GM21529 (cell line): ENCODE data around the gene RIT2.

Source experiments
- ATAC-seq: cut with Tn5 transposase; IDR thresholded peaks from one replicate; pipeline ENCODE4 v1.9.1; 2021; ENCODE audit not compliant: unreplicated experiment

The RIT2 gene

GRCh38 chr18:42937436-42937835 is 178.0 kb downstream of the RIT2 start:
- ATAC-seq = no peak

- ATAC-seq = no peak
Observed at GRCh38 chr18:42936289-42936688, 179.2 kb downstream of the RIT2 start.

- no peak for ATAC-seq
Observed at GRCh38 chr18:42931491-42931890, 184.0 kb downstream of the RIT2 start.

- ATAC-seq = no peak
Observed at GRCh38 chr18:42929857-42930256, 185.6 kb downstream of the RIT2 start.

- no peak for ATAC-seq
Observed at GRCh38 chr18:42929181-42929580, 186.3 kb downstream of the RIT2 start.

GRCh38 chr18:42925036-42925435 is 190.4 kb downstream of the RIT2 start:
- ATAC-seq = no peak

GRCh38 chr18:42922363-42922762 is 193.1 kb downstream of the RIT2 start:
- no peak for ATAC-seq

GRCh38 chr18:42921226-42921737 is 194.2 kb downstream of the RIT2 start:
- no peak for ATAC-seq

GRCh38 chr18:42920621-42921020 is 194.9 kb downstream of the RIT2 start:
- no peak for ATAC-seq

- ATAC-seq = no peak
Observed at GRCh38 chr18:42915299-42915698, 200.2 kb downstream of the RIT2 start.

GRCh38 chr18:42914476-42914875 is 201.0 kb downstream of the RIT2 start:
- ATAC-seq = no peak

- no peak for ATAC-seq
Observed at GRCh38 chr18:42909095-42909494, 206.4 kb downstream of the RIT2 start.

GRCh38 chr18:42906761-42907160 is 208.7 kb downstream of the RIT2 start:
- ATAC-seq = no peak

GRCh38 chr18:42901161-42901560 is 214.3 kb downstream of the RIT2 start:
- ATAC-seq = no peak

GRCh38 chr18:42893977-42894376 is 221.5 kb downstream of the RIT2 start:
- no peak for ATAC-seq

- no peak for ATAC-seq
Observed at GRCh38 chr18:42892181-42892580, 223.3 kb downstream of the RIT2 start.

- ATAC-seq = no peak
Observed at GRCh38 chr18:42891705-42892104, 223.8 kb downstream of the RIT2 start.

- ATAC-seq = no peak
Observed at GRCh38 chr18:42883169-42883568, 232.3 kb downstream of the RIT2 start.

GRCh38 chr18:42882122-42882521 is 233.4 kb downstream of the RIT2 start:
- no peak for ATAC-seq

- no peak for ATAC-seq
Observed at GRCh38 chr18:42872838-42873237, 242.6 kb downstream of the RIT2 start.

GRCh38 chr18:42864876-42865275 is 250.6 kb downstream of the RIT2 start:
- no peak for ATAC-seq

GRCh38 chr18:42861271-42861670 is 254.2 kb downstream of the RIT2 start:
- no peak for ATAC-seq

- no peak for ATAC-seq
Observed at GRCh38 chr18:42860548-42860947, 254.9 kb downstream of the RIT2 start.

- no peak for ATAC-seq
Observed at GRCh38 chr18:42860011-42860410, 255.5 kb downstream of the RIT2 start.
